ENCODE results near the gene SCARF2.
A peak's percentile ranks its signal among the peaks of the same experiment; 100 is the strongest.
"Not testable (repeated sequence)": the region's sequence is repeated elsewhere in the genome, so short reads cannot be mapped to it uniquely, and the experiment has no call there.

Gene SCARF2

GRCh38 chr22:20437613-20438426, at the start of gene SCARF2:
TSS of gene SCARF2 (minus strand) at chr22:20437825. CDS start at chr22:20437754, 71 bp downstream.
- H3K27me3 Mint-ChIP-seq = peaks cover 46% of the 10 kb centered on the region
- H3K4me3 Mint-ChIP-seq = peak within 1 kb of the TSS; percentile 65
- H3K27ac Mint-ChIP-seq = no peak within 1 kb of the TSS
- DNase-seq (no peak), ATAC-seq (no peak)
- peaks cover 2% of the 10 kb centered on the region for H3K36me3 Mint-ChIP-seq (ENCODE audit: low read depth)
- no peaks in the 10 kb centered on the region for H3K9me3 Mint-ChIP-seq
- H3K4me1 Mint-ChIP-seq = peaks cover 9% of the 10 kb centered on the region

DNA sequence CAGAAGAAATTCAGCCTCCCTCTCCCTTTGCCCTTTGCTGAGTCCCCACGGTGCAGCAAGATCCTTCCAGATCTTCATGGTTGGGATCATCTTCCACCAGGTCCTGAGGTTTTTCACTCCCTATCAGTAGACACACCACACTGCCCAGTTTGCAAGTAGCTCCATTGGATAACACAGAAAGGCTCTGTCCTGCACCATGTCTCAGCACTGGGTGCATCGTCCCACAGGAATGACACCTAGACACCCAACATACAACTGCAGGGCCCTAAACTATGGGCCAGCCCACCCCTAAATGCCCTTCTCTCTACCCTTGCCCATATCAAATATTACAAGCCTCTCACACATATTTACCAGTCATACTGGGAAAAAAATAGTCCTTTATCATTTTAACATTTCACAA, 48.6 kb upstream of the SCARF2 start:
- H3K27me3 Mint-ChIP-seq = no peaks in the 10 kb centered on the region
- peaks cover 12% of the 10 kb centered on the region for H3K4me1 Mint-ChIP-seq
- H3K27ac Mint-ChIP-seq = no peak overlapping the region
- DNase-seq (no peak), ATAC-seq (no peak)
- no peaks in the 10 kb centered on the region for H3K9me3 Mint-ChIP-seq
- H3K4me3 Mint-ChIP-seq = no peak overlapping the region
- peaks cover 2% of the 10 kb centered on the region for H3K36me3 Mint-ChIP-seq (ENCODE audit: low read depth)

DNA sequence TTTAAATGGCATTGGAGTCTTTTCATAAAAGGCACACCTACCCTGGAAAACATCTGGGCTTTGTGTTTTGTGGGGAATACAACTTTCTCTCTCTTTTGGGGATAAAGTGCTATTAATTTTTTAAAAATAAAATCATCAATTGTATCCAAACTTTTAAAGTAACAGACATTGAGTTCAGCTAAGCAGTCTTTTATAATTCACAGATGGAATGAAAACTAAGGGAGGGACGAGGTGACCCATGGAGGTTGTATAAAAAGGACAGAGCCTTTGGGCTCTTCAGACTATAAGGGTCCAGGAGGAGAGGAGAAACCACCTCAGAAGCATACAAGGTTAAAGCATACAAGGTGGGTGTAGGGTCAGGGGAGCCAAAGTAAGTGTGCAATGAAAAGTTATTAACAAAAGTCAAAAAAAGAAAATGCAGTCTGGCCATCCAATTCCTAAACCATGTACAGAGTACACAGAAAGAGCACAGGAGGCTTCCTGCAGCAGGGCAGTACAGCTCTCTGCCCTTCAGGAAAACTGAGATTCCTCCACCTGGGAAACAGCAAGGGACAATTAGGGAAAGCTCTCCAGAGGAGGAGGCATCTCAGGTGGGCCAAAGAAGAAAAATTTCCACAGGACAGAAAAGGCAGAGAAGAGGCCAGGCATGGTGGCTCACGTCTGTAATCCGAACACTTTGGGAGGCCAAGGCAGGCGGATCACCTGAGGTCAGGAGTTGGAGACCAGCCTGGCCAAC, 47.5 kb upstream of the SCARF2 start:
- Mint-ChIP-seq H3K9me3 (no peaks in the 10 kb centered on the region), H3K27me3 (no peaks in the 10 kb centered on the region)

GRCh38 chr22:20483771-20484170, 46.1 kb upstream of the SCARF2 start:
- Mint-ChIP-seq H3K27ac (no peak overlapping the region), H3K9me3 (no peaks in the 10 kb centered on the region), H3K36me3 (ENCODE audit: low read depth) (peaks cover 2% of the 10 kb centered on the region), H3K4me1 (no peaks in the 10 kb centered on the region), H3K27me3 (no peaks in the 10 kb centered on the region), H3K4me3 (no peak overlapping the region)
- no peak for ATAC-seq
- no peak for DNase-seq

More for the DNA sequence above, 47.5 kb upstream of the SCARF2 start:
- Mint-ChIP-seq H3K27ac (no peak overlapping the region), H3K4me1 (peaks cover 1% of the 10 kb centered on the region), H3K4me3 (no peak overlapping the region), H3K36me3 (ENCODE audit: low read depth) (peaks cover 2% of the 10 kb centered on the region)
- ATAC-seq = no peak
- no peak for DNase-seq

- H3K4me3 Mint-ChIP-seq, H3K27me3 Mint-ChIP-seq: not testable (repeated sequence)
These were observed 45.5 kb upstream of the SCARF2 start for GRCh38 chr22:20483143-20483506.

GRCh38 chr22:20479612-20480196, 42.1 kb upstream of the SCARF2 start:
- no peak overlapping the region for H3K27ac Mint-ChIP-seq

More at GRCh38 chr22:20483143-20483506, 45.5 kb upstream of the SCARF2 start:
- H3K4me1 Mint-ChIP-seq; DNase-seq; H3K36me3 Mint-ChIP-seq (ENCODE audit: low read depth); H3K27ac Mint-ChIP-seq; ATAC-seq; H3K9me3 Mint-ChIP-seq: not testable (repeated sequence)

GRCh38 chr22:20478059-20478458, 40.4 kb upstream of the SCARF2 start:
- not testable (repeated sequence) for H3K27ac Mint-ChIP-seq; DNase-seq; H3K9me3 Mint-ChIP-seq; ATAC-seq; H3K36me3 Mint-ChIP-seq (ENCODE audit: low read depth); H3K4me3 Mint-ChIP-seq; H3K27me3 Mint-ChIP-seq
- peaks cover 34% of the 10 kb centered on the region for H3K4me1 Mint-ChIP-seq

More at GRCh38 chr22:20479612-20480196, 42.1 kb upstream of the SCARF2 start:
- peaks cover 23% of the 10 kb centered on the region for H3K4me1 Mint-ChIP-seq
- H3K4me3 Mint-ChIP-seq = no peak overlapping the region
- no peaks in the 10 kb centered on the region for H3K36me3 Mint-ChIP-seq (ENCODE audit: low read depth)
- DNase-seq (no peak), ATAC-seq (no peak)
- no peaks in the 10 kb centered on the region for H3K27me3 Mint-ChIP-seq
- H3K9me3 Mint-ChIP-seq = no peaks in the 10 kb centered on the region

DNA sequence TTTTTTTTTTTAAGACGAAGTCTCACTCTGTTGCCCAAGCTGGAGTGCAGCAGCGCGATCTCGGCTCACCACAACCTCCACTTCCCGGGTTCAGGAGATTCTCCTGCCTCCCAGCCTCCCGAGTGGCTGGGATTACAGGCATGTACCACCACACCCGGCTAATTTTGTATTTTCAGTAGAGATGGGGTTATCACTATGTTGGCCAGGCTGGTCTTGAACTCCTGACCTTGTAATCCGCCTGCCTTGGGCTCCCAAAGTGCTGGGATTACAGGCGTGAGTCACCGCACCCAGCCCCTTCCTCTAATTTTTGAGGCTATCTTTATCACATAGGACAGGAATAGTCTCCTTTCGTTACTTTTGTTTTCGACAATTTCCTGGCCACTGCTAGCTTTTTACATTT, 37.9 kb upstream of the SCARF2 start:
- ATAC-seq; H3K36me3 Mint-ChIP-seq (ENCODE audit: low read depth); H3K4me3 Mint-ChIP-seq; H3K27me3 Mint-ChIP-seq; DNase-seq; H3K9me3 Mint-ChIP-seq: not testable (repeated sequence)
- peak overlapping the region; percentile 67 for H3K27ac Mint-ChIP-seq
- H3K4me1 Mint-ChIP-seq = peaks cover 38% of the 10 kb centered on the region

DNA sequence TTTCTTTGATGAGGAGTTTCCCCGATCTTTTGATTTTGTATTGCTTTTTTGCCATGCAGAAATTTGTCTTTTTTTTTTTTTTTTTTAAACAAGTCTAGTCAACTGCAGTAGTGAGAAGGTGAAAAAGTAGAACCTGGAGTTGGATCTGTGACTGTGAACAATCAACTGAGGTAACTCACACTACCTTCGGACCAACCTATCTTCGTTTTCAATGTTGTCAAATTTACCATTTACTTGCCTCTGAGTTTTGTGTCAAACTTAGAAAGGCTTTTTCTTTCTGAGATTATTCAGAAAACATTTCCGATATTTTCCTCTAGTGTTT, 37.5 kb upstream of the SCARF2 start:
- Mint-ChIP-seq H3K36me3 (ENCODE audit: low read depth) (peaks cover 9% of the 10 kb centered on the region), H3K27me3 (no peaks in the 10 kb centered on the region), H3K4me3 (peak overlapping the region; percentile 32), H3K27ac (peak overlapping the region; percentile 67), H3K9me3 (no peaks in the 10 kb centered on the region), H3K4me1 (peaks cover 40% of the 10 kb centered on the region)
- ATAC-seq (no peak), DNase-seq (no peak)

GRCh38 chr22:20472629-20473442, 35.2 kb upstream of the SCARF2 start:
- H3K27me3 Mint-ChIP-seq = no peaks in the 10 kb centered on the region
- peaks cover 50% of the 10 kb centered on the region for H3K4me1 Mint-ChIP-seq
- ATAC-seq (no peak), DNase-seq (no peak)
- H3K9me3 Mint-ChIP-seq = no peaks in the 10 kb centered on the region
- peaks cover 9% of the 10 kb centered on the region for H3K36me3 Mint-ChIP-seq (ENCODE audit: low read depth)
- H3K4me3 Mint-ChIP-seq = no peak overlapping the region
- no peak overlapping the region for H3K27ac Mint-ChIP-seq

GRCh38 chr22:20471126-20471833, 33.7 kb upstream of the SCARF2 start:
- no peak for ATAC-seq
- Mint-ChIP-seq H3K27me3 (no peaks in the 10 kb centered on the region), H3K36me3 (ENCODE audit: low read depth) (peaks cover 9% of the 10 kb centered on the region), H3K4me3 (no peak overlapping the region), H3K27ac (no peak overlapping the region), H3K9me3 (no peaks in the 10 kb centered on the region), H3K4me1 (peaks cover 43% of the 10 kb centered on the region)
- no peak for DNase-seq

GRCh38 chr22:20470525-20470924, 32.9 kb upstream of the SCARF2 start:
- not testable (repeated sequence) for H3K36me3 Mint-ChIP-seq (ENCODE audit: low read depth); H3K27ac Mint-ChIP-seq; DNase-seq; H3K4me3 Mint-ChIP-seq; H3K27me3 Mint-ChIP-seq; ATAC-seq; H3K9me3 Mint-ChIP-seq
- peaks cover 41% of the 10 kb centered on the region for H3K4me1 Mint-ChIP-seq

DNA sequence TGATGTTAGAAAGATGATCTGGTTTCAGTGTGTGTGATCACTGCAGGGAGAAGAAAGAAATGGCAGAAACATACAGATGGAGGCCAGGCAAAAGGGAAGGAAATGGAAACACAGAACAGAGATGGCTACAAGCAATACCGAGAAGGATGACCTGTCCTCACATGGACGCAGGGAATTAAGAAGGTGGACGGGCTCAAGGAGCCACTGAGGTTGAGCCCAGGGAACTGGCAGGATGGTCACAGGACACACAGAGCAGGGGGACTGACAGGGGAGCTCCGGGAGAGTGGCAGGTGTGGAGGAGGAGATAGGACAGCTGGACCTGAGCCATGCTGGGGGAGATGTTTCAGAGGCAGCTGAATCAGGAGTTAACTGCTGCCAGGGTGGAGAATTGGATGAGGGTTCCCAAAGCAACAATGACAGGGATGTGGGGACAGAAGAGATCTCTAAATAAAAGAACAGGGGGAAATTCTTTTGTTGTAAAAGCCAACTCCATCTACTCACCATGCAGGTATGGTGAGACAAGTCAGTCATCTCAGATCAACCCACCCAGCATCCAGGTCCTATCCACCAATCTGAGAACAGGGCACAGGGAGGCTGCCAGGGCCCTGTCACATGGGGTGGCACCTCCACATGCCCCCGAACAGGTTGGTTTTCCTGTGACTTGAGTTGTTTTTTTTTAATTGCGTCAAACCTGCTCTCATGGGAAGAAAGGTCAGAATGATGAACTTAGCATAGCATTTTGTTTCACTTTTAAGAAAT, 31.7 kb upstream of the SCARF2 start:
- DNase-seq (no peak), ATAC-seq (peak; percentile 51)
- Mint-ChIP-seq H3K27me3 (no peaks in the 10 kb centered on the region), H3K9me3 (no peaks in the 10 kb centered on the region), H3K27ac (peak overlapping the region; percentile 37), H3K36me3 (ENCODE audit: low read depth) (peaks cover 11% of the 10 kb centered on the region), H3K4me1 (peaks cover 41% of the 10 kb centered on the region), H3K4me3 (no peak overlapping the region)

Data from activated naive CD8-positive, alpha-beta T cell treated with anti-CD3 and anti-CD28 coated beads, Interleukin-2, amount 50 U/mL, for 24 hours (primary cell).